Sigmoid colon (tissue), 7 donors: Measurements from ENCODE around the gene UVRAG. TPM values are rescaled to one million over a fixed set of nuclear protein-coding genes. Genes with fewer than 3 reads are reported as not detected.

ENCODE experiments used
- DNase-seq: peaks from one replicate; pipeline ENCODE4 v3.0.0-alpha.2; 2019
- H3K27ac ChIP-seq, 4 donors: fragments of 200-600 bp; sonication (generic); one replicate each; pipeline ENCODE4 v1.5.1; 2016 to 2019; ENCODE audit warnings: mild to moderate bottlenecking in 1 of 4
- H3K27me3 ChIP-seq, 3 donors: fragments of 200-600 bp; sonication (generic); one replicate each; pipeline ENCODE4 v1.5.1; 2019; ENCODE audit warnings: mild to moderate bottlenecking in 1 of 3
- H3K36me3 ChIP-seq, 4 donors: fragments of 200-600 bp; sonication (generic); one replicate each; pipeline ENCODE4 v1.5.1; 2016 to 2019
- H3K4me1 ChIP-seq, 4 donors: fragments of 200-600 bp; sonication (generic); one replicate each; pipeline ENCODE4 v1.5.1; 2017 to 2019
- H3K4me3 ChIP-seq, 4 donors: fragments of 200-600 bp; sonication (generic); one replicate each; pipeline ENCODE4 v1.5.1; 2017 to 2019; ENCODE audit warnings: mild to moderate bottlenecking in 2 of 4, moderate library complexity in 1 of 4
- H3K9me3 ChIP-seq, 4 donors: fragments of 200-600 bp in 3 of 4; sonication (generic) in 3 of 4; one replicate each; pipeline versions ENCODE4 v1.5.1 to v1.6.1; 2013 to 2019
- CTCF ChIP-seq, 4 experiments: fragments of 450-650 bp in 3 of 4; fragments of 200-600 bp in 1 of 4; IDR thresholded peaks; one replicate each; pipeline ENCODE4 v1.5.1; 2016 to 2019; ENCODE audit warnings: antibody characterized with exemption in 4 of 4, mild to moderate bottlenecking in 3 of 4, moderate library complexity in 2 of 4
- EP300 ChIP-seq, 4 donors: sonication (generic); formaldehyde crosslinking; IDR thresholded peaks; one replicate each; pipeline ENCODE4 v1.6.1; 2017; ENCODE audit warnings: antibody characterized with exemption in 4 of 4
- POLR2A ChIP-seq, 2 donors: fragments of 450-650 bp; IDR thresholded peaks; one replicate each; pipeline ENCODE4 v1.6.1; 2016; ENCODE audit warnings: antibody characterized with exemption in 2 of 2, mild to moderate bottlenecking in 2 of 2, moderate library complexity in 2 of 2
- POLR2AphosphoS5 ChIP-seq, 4 donors: sonication (generic); formaldehyde crosslinking; IDR thresholded peaks; one replicate each; pipeline ENCODE4 v1.6.1; 2017; ENCODE audit warnings: antibody characterized with exemption in 4 of 4
- WGBS, 2 donors: extraction: QIAGEN DNeasy Blood & Tissue Kit; methylation state at CpG; one replicate each; pipeline ENCODE4 v1.1.7; 2013; 5-methylcytosine and 5-hydroxymethylcytosine counted together
- intact Hi-C: fragments of 100-400 bp; cut with DNase I; formaldehyde crosslinking; loops from one replicate; pipeline ENCODE4 v1.15.1; 2023
- polyA plus RNA-seq, 3 donors: library from polyadenylated mRNA; stranded (reverse); fragments of 200-250 nt; gene quantifications; one replicate each; pipeline ENCODE4 v1.2.3, GENCODE V29; 2013
- total RNA-seq, 4 donors: library from RNA; depleted of rRNA; stranded (reverse); fragments of >200 nt; gene quantifications; one replicate each; pipeline ENCODE4 v1.1.0, GENCODE V29; 2016
- donor health status: healthy with polysubstance abuse.
- donor health status: Bipolar disorder and iron deficiency.
- donor health status: healthy.

The UVRAG gene
- total and polyA plus RNA-seq, 7 donors = 4.9 to 43.2 (median 29.3) TPM

- intact Hi-C loops = loop anchor here (10.0 kb wide), 1 partner anchor 523 kb away; no protein-coding TSS in a partner anchor
- H3K27me3 ChIP-seq = no peaks in the 10 kb centered on the region
- 90 to 91% methylated on average over 6 of the region's 6 CpGs for WGBS, 2 donors
- no peaks in the 10 kb centered on the region for H3K4me1 ChIP-seq
- H3K27ac ChIP-seq = no peak overlapping the region
- TF ChIP-seq POLR2AphosphoS5 (IDR thresholded peaks at IDR 0.05) = no peak
- TF ChIP-seq EP300 (IDR thresholded peaks at IDR 0.05) = no peak
- no peak for TF ChIP-seq POLR2A (IDR thresholded peaks at IDR 0.05)
- TF ChIP-seq CTCF (IDR thresholded peaks at IDR 0.05) = no peak
- no peaks in the 10 kb centered on the region for H3K9me3 ChIP-seq
- no peak overlapping the region for H3K4me3 ChIP-seq
- DNase-seq = no peak
- H3K36me3 ChIP-seq = no peaks in the 10 kb centered on the region
Observed at GRCh38 chr11:75792127-75792731, 22.8 kb upstream of the UVRAG start.

GRCh38 chr11:75792997-75793800 is 21.8 kb upstream of the UVRAG start:
- Histone ChIP-seq H3K36me3 (no peaks in the 10 kb centered on the region), H3K9me3 (no peaks in the 10 kb centered on the region), H3K27me3 (no peaks in the 10 kb centered on the region), H3K27ac (no peak overlapping the region), H3K4me3 (no peak overlapping the region), H3K4me1 (no peaks in the 10 kb centered on the region)
- intact Hi-C loops = loop anchor here (10.0 kb wide), 1 partner anchor 522 kb away; no protein-coding TSS in a partner anchor
- WGBS, 2 donors = 90 to 91% methylated on average over 12 of the region's 12 CpGs
- no peak for DNase-seq
- TF ChIP-seq POLR2AphosphoS5 (IDR thresholded peaks at IDR 0.05) = no peak
- TF ChIP-seq POLR2A (IDR thresholded peaks at IDR 0.05) = no peak
- TF ChIP-seq CTCF (IDR thresholded peaks at IDR 0.05) = no peak
- no peak for TF ChIP-seq EP300 (IDR thresholded peaks at IDR 0.05)

- Histone ChIP-seq H3K4me1 (no peaks in the 10 kb centered on the region), H3K27me3 (no peaks in the 10 kb centered on the region), H3K4me3 (no peak overlapping the region), H3K27ac (no peak overlapping the region), H3K36me3 (no peaks in the 10 kb centered on the region), H3K9me3 (no peaks in the 10 kb centered on the region)
- no peak for DNase-seq
- WGBS, 2 donors = 84 to 90% methylated on average over 2 of the region's 2 CpGs
- intact Hi-C loops = loop anchor here (10.0 kb wide), 1 partner anchor 521 kb away; no protein-coding TSS in a partner anchor
- TF ChIP-seq POLR2A (IDR thresholded peaks at IDR 0.05) (no peak), CTCF (IDR thresholded peaks at IDR 0.05) (no peak), EP300 (IDR thresholded peaks at IDR 0.05) (no peak), POLR2AphosphoS5 (IDR thresholded peaks at IDR 0.05) (no peak)
Observed at GRCh38 chr11:75793966-75794365, 21.0 kb upstream of the UVRAG start.

- Histone ChIP-seq H3K36me3 (no peaks in the 10 kb centered on the region), H3K4me1 (no peaks in the 10 kb centered on the region), H3K4me3 (no peak overlapping the region), H3K27me3 (no peaks in the 10 kb centered on the region), H3K9me3 (no peaks in the 10 kb centered on the region), H3K27ac (no peak overlapping the region)
- TF ChIP-seq POLR2AphosphoS5 (IDR thresholded peaks at IDR 0.05) = no peak
- no peak for TF ChIP-seq CTCF (IDR thresholded peaks at IDR 0.05)
- no peak for TF ChIP-seq POLR2A (IDR thresholded peaks at IDR 0.05)
- no peak for TF ChIP-seq EP300 (IDR thresholded peaks at IDR 0.05)
- intact Hi-C loops = loop anchor here (10.0 kb wide), 1 partner anchor 519 kb away; no protein-coding TSS in a partner anchor
- DNase-seq = no peak
- WGBS, 2 donors = 78 to 89% methylated on average over 4 of the region's 4 CpGs
Observed at GRCh38 chr11:75795276-75796090, 19.5 kb upstream of the UVRAG start.
